ENCODE data around the gene GLG1.
A peak's percentile ranks its signal among the peaks of the same experiment; 100 is the strongest.
"Not testable (repeated sequence)": the region's sequence is repeated elsewhere in the genome, so short reads cannot be mapped to it uniquely, and the experiment has no call there.

The GLG1 gene

DNA sequence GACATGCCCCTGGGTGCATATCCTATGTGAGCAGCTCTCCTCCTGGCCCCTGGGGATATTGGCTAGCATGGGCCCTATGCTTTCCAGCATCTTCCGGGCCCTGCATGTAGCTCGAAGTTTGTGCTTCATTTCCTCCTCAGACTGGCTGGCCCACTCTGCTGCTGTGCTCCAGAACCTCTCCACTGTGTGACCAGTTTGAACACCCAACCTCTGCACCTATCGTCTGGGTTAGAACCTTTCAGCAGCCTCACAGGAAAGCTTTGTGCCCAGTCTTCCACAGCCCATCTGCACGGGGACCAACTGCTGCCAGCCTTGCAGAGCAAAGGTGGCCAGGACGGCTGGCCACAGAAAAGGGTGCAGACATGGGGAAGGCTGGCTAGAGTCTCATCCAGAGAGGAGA lies 175.4 kb downstream of the GLG1 start:
- no peak for DNase-seq

DNA sequence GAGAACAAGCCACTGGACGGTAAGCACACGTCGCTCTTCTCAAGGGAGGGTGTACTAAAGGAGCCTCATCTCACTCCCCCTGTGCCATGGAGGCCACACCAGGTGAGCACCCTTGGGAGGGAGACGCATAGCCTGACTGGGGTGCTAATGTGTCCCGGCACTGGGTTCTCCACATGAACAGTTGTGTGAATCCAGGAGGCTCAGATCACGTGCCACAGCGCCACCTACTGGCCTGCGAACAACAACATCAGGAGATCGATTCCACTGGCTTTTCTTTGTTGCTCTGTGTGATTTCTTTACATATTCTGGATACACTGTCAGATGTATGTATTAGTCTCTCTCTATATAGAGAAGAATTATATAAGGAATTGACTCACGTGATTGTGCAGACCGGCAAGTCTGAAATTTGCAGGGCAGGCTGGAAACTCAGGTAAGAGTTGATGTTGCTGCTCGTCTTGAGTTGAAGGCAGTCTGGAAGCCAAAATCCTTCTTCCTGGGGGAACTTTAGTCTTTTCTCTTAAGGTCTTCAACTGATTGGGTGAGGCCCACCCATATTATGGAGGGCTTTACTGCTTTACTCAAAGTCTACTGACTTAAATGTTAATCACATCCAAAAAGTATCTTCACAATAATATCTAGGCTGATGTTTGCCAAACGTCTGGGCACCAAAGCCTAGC lies 176.7 kb downstream of the GLG1 start:
- DNase-seq = peak; percentile 52

DNA sequence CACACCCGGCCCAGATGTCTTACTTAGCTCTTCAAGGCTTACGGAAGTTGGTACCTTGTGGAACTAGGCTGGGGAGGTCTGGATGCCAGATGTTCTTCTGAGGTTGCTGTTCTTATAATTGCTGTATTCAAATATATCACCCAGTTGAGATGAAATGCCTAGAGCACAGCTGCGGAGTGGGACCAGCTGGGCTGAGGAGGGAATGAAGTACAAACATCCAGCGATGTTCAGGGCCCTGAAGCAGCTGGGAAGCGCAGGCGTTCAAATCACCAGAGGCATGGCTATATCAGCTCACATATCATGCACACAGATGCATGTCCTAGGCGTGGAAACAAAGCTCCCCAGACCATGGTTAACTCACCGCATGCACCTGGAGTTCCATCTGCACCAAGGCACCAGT lies 178.4 kb downstream of the GLG1 start:
- not testable (repeated sequence) for DNase-seq

DNA sequence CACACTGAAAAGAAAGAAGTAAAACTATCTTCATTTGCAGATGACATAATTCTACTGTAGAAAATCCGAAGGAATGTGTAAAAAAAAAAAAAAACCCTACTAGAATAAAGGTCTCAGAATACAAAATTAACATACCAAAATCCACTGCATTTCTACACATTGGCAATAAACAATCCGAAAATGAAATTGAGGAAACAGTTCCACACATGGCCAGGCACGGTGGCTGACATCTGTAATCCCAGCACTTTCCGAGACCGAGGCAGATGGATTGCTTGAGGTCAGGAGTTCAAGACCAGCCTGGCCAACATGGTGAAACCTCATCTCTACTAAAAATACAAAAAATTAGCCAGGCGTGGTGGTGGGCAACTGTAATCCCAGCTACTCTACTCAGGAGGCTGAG lies 181.2 kb downstream of the GLG1 start:
- not testable (repeated sequence) for DNase-seq

DNA sequence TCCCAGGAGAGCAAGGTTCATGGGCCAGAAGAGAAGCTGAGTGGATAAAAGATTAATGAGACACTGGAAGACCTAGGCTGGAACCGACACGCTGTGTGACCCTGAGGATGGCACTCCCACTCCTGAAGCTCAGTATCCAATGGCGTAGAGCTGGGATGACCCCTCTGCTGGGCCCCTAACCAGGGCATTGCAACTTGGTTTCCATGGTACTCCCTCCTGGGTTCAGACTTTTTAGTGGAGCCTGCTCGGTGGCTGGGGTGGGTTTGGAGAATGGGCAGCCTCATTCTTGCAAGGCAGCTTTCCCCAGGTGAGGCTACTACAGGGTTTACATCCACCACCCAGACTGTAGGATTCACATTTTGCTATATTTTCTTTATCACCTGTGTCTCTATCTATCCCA lies 183.2 kb downstream of the GLG1 start:
- DNase-seq = not testable (repeated sequence)

DNA sequence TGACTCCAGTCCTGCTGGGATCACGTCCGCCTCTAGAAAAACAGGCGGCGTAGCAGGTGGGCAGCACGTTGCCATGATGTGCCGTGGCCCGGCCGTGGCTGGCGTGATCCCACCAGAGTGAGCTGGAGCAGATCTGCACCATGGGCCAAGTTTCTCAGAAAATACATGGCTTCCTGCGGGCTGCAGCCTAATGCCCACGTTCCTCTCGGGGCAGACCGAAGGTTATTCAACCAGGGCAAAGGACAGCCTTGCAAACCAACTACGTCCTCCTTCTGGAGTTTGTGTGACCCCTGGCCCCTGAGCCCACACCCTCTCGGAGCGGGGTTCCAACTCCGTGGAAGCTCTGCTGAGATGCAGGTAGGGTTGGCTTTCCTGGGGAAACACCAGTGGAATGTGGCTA lies 184.8 kb downstream of the GLG1 start:
- not testable (repeated sequence) for DNase-seq

DNA sequence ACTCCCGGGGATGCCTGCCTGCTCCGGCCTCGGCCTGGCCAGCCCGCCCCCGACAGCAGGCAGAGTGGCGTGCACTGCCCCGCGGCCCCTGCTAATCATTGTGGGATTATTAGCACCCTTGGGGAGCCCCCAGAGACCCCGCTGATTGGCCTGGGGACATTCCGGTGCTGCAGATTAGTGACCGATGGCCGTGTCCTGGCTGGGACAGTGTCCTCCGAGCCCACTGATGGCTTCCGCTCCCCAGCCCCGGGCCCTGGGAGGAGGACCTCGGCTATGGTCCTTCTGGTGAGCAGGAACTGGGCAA lies 185.5 kb downstream of the GLG1 start:
- not testable (repeated sequence) for DNase-seq

DNA sequence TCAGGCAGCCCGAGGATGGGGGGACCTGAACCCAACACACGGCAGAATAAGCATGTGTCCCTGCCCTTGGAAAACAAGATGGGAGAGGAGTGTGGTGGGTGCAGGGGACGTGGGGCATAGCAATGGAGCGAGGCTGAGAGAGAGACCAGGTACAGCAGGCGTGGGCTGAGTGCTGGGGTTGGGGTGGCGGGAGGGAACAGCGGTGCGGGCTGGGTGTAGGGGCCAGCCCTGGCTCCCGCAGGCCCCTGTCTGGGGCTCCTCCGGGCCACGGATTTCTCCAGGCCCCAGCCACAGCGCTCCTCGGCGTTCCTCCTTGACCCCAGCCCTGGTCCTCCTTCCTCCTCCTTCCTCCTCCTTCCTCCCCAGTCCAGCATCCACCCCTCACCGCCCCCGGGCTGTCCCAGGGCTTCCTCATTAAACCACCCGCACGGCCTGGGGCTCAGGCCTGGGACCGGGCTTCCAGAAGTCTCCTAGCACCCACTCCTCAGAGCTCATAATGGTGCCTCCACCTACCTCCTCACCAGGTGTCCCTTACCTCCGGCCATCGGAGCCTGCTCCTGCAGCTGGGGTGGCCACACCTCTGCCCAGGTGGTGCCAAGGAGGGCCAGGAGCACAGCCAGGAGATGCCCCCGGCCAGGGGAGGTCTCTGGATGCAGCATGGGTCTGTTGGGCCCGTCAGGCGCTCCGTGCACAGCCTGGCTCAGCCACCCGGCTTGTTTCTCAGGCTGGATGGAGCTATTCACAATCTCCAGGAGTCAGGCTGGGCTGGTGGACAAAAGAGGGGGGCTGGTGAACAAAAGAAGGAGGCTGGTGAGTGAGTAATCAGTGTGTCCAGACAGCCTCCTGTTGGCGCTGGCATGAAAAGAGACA lies 186.1 kb downstream of the GLG1 start, which contains the start of gene CLEC18B:
CLEC18B (minus strand) TSS at position 867 of the 870 bp plus-strand sequence; CDS start at position 659, 208 bp downstream.
- not testable (repeated sequence) for DNase-seq

DNA sequence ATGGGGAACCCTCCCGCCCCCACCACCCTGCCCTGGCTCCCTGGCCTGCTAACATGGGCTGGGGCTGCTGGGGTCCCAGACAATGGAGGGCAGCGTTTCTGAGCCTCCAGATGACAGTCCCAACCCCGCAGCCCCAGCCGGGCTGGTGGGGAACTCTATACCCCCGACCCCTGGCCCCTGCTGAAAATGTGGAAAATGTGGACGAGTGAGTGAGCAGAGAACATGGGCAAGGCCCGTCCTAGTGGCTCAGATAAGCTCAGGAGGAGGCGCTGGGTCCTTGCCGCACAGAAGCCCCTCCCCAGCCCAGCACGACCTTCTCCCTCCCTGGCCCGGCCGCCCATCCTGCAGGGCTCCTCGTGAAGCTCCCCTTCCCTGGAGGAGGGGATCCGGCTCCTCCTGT lies 187.1 kb downstream of the GLG1 start:
- not testable (repeated sequence) for DNase-seq

DNA sequence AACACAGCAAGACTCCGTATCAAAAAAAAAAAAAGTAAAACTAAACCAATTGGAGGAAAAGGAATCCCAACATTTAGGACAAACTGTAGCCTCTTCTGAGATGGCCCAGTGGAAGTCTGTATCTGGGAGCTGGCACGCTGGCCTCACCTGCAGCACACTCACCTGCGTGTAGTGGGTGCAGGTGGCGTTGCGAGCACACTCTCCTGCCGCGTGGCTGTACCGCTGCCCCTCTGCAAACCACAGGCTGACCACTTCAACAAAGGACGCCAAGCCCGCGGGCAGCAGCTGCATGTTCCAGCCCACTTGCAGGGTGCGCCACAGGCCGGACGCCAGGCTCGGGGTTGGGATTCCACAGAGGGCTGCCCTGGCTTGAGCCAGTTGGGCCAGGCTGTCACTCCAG lies 189.0 kb downstream of the GLG1 start:
- not testable (repeated sequence) for DNase-seq

DNA sequence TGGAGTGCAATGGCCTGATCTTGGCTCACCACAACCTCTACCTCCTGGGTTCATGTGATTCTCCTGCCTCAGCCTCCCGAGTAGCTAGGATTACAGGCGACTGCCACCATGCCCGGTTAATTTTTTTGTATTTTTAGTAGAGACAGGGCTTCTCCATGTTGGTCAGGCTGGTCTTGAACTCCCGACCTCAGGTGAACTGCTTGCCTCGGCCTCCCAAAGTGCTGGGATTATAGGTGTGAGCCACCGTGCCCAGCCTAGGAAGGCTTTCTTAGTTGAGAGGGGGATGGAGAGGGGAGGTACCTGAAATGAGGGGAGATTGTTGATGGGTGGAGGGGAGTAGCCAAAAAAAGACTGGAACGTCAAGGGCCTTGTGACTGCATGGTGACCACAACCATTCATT lies 193.0 kb downstream of the GLG1 start:
- DNase-seq = not testable (repeated sequence)

DNA sequence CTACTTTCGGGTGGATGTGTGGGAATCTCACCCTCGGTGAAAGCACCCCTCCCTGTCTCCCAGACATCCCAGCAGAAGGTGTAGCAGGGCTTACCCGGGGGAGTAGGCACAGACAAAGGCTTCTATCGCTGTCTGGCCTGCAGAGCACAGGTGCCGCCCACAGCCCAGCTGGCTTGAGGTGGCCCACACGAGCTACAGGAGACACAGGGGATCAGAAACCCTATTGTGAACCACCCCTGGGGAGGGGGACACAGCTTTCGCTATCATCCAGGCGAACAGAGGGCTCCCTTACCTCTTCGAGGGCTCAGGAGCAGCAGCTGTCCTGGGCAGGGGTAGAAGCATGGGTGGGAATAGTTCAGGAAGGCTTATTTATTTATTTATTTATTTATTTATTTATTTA lies 193.4 kb downstream of the GLG1 start:
- DNase-seq = not testable (repeated sequence)

DNA sequence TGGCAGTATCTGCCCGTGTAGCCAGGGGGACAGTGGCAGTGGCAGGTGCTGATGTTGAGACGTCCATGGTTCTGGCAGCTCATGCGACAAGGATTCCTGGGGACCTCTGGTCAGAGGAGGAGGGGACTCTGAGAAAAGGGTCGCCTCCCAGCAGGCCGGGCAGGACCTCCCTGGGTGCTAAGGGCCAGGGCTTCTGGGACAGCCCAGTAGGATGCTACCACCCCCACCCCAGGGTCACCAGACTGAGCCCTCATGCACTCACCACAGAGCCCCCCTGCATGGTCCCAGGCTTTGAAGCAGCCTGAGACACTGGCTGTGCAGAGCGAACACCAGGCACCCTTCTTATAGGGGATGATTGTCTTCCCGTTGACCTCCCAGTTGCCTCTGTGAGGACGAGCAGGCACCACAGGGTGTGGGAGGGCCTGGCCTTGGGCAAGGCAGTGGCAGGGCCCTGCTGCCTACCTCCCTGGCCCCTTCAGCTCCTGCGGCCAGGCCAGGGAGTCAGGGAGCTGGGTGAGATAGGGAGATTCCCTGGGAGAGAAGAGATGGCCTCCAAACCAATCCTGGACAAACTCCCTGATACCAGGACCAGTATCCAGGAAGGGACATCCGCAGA lies 194.0 kb downstream of the GLG1 start:
- not testable (repeated sequence) for DNase-seq

DNA sequence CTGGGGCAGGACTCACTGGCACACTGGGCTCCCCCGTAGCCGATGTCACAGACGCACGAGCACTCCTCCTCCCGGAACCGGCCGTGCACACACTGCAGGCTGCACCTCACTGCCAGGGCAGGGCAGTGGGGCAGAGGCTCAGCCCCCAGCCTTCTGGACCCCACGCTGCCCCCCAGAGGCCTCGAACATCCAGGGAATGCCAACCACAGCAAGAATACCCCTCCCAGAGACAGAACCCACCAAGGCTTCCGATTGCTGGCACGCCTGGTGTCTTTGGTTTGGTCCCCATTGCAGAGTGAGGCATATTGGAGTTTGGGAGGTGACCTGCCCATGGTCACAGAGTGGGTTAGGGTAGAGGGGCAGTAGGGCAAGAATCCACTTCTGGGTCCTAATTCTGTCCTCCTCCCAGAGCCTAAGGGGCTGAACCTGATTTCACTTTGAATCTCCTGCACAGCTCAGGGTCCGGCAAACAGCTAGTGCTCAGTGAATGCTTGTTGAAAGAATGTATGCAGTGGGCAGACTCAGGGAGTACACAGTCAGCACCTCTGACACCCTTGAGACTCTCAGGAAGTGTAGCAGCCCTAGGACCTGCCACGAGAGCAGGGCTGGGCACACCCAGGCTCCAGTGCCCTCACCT lies 194.7 kb downstream of the GLG1 start:
- DNase-seq = not testable (repeated sequence)

DNA sequence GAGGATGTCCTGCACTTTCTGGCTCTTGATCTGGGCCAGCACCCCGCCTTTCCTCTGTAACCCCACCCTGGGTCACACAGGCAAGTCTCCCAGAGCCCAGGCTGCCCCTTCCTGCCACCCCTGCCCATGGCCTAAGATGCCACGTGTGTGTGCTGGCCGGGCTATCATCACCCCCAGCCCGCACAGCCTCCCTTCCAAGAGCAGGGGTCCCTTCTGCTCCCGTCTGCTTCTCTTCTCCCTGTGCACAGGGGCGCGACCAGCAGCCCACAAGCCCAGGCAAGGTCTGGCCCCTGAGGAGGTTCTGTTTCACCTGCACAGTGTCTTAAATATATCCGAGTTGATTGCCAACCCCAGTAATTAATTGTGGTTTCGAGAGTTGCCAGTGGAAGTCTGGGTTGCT lies 195.9 kb downstream of the GLG1 start:
- DNase-seq = not testable (repeated sequence)

DNA sequence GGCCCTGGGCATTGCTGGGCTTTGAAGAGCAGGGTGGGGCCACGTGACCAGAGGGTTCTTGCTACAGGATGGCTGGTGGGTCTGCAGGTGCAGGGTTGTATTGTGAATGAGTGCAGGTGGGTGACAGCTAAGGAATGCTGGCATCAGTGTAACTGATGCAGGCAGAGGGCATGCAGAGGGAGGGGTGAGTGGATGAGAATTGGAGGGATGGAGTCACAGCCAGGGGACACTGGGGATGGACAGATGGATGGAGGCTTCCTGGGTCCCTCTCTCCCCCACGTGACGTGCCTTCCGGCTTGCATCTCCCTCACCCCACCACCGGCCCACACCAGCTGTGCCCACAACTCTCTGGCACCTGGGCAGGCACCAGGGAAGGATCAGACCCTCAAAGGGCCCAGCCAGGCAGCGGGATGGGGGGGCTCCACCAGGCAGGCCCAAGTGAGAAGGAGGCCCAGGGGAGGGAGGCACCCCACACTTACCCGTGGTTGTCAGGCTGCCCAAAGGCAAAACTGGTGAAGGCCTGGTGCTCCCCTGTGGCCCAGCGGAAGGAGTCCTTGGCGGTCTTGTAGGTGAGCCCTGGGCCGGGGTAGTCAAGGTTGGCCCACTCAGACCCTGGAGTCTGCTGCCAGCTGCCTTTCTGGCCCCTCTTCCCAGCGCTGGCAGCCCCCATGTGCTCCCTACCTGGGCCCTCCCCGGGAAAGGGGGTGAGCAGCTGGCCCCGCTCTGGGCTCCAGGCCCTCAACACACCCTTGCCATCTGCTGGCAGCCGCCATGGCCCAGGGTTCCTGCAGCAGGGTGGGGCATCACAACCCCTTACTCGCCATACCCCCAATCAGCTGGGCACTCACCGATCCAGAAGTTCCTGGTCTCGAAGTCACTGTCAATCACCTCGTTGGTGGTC lies 196.6 kb downstream of the GLG1 start:
- not testable (repeated sequence) for DNase-seq

DNA sequence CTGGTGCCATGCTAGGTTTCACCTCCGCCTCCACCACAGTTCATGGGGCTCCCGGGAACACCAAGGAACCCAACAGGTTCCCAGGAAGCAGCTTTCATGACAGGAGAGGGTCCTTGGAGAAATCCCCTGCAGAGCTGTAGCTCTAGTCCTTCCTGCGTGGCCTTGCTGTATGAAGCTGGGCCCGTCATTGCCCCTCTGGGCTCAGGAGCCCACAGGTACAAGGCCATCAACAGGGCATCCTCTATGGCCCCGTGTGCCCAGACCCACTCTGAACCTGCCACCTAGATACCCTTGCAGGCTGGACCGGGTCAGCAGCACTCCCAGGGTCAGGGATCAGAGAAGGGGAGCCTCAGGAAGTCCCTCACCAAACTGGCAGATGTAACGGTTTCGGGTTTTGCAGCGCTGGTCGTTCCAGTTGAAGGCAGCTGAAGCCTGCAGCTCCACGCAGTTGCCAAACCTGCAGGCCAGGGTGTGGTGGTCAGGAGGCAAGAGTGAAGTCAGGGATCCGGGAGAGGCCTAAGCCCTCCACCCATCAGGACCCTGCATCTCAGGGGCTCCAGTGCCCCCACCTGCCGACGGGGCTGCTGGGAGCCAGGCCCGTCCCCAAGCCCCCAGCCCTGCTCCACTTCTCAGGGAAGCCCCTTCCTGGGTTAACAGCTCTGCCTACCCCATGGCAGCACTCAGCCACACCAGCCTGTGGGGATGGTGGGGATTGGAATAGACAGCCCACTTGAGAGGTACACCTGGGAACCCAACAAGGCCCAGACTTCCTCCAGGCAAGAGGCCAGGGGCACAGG lies 197.5 kb downstream of the GLG1 start:
- DNase-seq = not testable (repeated sequence)

DNA sequence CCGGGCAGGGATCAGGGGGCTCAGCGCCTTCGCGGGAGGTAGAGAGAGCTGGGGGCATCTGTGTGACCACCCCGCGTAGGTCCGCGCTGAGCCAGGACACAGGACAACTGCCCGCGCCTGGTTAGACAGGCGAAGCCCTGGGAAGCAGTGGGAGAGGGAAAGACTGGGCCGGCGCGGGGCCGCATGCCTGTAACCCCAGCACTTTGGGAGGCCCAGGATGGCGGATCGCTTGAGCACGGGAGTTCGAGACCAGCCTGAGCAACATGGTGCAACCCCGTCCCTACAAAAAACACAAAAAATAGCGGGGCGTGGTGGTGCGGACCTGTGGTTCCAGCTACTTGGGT lies 199.6 kb downstream of the GLG1 start:
- DNase-seq = not testable (repeated sequence)

DNA sequence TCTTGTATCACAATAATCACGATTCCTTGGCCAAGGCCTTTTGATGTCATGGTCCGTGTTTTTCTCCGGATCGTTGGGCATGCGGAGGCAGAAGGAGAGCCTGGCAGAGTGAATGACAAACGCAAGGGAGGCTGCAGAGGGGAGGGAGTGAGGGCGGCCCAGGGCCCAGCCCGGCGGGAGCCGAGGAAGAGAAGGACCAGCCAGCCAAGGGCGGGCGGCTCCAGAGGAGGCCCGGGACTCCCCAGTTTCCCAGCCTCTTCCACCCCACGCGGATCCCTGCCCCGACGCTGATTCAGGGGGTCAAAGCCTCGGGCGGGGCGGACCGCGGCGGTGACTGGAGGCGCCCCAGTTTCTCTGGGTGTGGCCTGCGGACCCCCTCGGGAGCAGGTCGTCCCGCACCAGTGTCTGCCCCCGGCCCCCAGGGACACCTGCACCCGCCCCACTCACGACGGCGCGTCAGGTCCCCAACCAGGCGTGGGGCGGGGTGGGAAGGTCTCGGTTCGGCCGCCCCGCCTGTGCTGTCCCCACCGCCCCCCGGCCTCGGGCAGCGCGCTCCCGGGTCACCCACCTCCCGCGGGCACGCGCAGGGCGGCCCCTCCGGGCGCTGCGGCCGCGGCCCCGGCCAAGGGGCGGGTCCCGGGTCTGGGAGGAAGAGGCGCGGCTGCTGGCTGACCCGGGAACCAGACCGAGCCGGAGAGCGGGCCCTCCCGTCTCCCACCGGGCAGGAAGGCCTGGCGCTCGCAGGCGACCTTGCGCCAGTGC lies 200.1 kb downstream of the GLG1 start:
- DNase-seq = not testable (repeated sequence)

DNA sequence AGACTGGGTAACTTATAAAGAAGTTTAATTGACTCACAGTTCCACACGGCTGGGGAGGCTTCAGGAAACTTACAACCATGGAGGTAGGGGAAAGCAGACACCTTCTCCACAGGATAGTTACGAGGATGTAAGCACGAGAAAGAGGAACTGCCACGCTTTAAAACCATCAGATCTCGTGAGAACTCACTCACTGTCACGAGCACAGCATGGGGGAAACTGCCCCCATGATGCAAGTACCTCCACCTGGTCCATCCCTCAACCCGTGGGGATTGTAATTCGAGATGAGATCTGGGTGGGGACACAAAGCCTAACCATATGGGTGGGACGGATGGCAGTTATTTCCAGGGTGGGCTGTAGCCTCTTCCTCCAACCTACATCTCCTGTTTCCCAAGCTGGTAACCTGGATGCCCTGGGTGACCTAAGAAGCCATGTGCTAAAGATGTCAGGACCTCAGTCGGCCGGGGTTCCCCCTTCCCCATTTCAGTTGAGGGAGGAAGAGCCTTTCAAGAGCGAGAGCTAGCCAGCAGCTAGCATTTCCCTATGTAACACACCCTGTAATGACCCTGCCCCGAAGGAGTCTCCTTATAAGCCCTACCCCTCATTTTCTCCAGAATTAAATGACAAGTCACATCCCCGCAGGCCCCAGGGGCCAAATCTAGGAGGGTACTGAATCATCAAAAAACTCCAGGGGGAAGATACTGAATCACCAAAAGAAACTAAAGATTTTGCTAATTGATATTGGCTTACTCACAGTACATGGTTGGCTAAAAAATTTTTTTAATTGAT lies 202.6 kb downstream of the GLG1 start:
- DNase-seq = not testable (repeated sequence)
